ENCODE measurements around the gene RNASEL.

RNASEL gene

DNA sequence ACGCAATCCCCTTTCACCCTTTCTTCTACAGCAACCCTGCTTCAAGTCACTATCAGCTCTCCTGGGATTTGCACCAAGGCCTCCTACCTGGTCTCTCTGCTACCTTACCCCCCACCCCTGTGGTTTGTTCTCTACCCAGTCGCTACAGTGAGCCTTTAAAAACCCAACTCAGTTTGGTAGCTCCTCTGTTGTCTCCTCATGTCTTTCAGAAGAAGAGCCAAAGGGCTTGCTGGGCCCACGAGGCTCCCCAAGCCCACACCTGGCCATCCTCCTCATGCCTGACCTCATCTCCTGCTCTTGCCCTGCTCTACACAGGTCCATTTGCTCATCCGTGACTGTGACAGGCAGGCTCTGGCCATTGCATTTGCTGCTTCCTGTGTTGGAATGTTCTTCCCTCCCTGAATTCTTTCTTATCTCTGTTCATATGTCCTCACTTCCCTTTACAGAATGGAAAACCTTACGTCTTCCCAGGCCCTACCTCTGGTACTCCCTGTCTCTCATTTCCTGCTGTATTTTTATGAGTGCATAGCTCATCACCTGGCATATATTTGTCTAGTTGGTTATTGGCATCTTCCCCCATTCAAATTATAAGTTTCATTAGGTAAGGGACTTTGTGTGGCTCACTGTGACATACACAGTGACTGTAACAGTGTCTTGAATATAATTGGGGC is 11.8 kb upstream of the RNASEL start:
- H3K27ac ChIP-seq (ENCODE audit: insufficient read depth, low read depth, low read length, poor library complexity, severe bottlenecking), result no peak overlapping the region
- no peaks in the 10 kb centered on the region for H3K36me3 ChIP-seq (ENCODE audit: control insufficient read depth, insufficient read depth, low read length)
- no peak overlapping the region for H3K4me3 ChIP-seq (ENCODE audit: insufficient read depth, low read depth, low read length)
- H3K4me1 ChIP-seq (ENCODE audit: control insufficient read depth, insufficient read depth, low read length), result peaks cover 11% of the 10 kb centered on the region
- 78 to 85% methylated on average over 5 of the region's 5 CpGs for WGBS, 2 experiments
- H3K9me3 ChIP-seq (ENCODE audit: control insufficient read depth, low read length), result no peaks in the 10 kb centered on the region
- peaks cover 27% of the 10 kb centered on the region for H3K27me3 ChIP-seq (ENCODE audit: control insufficient read depth, insufficient read depth, low read length, poor library complexity, severe bottlenecking)

GRCh38 chr1:182600036-182600713 is 11.1 kb upstream of the RNASEL start:
- H3K27ac ChIP-seq (ENCODE audit: insufficient read depth, low read depth, low read length, poor library complexity, severe bottlenecking), result no peak overlapping the region
- H3K27me3 ChIP-seq (ENCODE audit: control insufficient read depth, insufficient read depth, low read length, poor library complexity, severe bottlenecking), result peaks cover 23% of the 10 kb centered on the region
- H3K36me3 ChIP-seq (ENCODE audit: control insufficient read depth, insufficient read depth, low read length), result no peaks in the 10 kb centered on the region
- WGBS, 2 experiments, result 95% methylated on average over 17 of the region's 17 CpGs
- no peak overlapping the region for H3K4me3 ChIP-seq (ENCODE audit: insufficient read depth, low read depth, low read length)
- H3K4me1 ChIP-seq (ENCODE audit: control insufficient read depth, insufficient read depth, low read length), result peaks cover 11% of the 10 kb centered on the region
- no peaks in the 10 kb centered on the region for H3K9me3 ChIP-seq (ENCODE audit: control insufficient read depth, low read length)

DNA sequence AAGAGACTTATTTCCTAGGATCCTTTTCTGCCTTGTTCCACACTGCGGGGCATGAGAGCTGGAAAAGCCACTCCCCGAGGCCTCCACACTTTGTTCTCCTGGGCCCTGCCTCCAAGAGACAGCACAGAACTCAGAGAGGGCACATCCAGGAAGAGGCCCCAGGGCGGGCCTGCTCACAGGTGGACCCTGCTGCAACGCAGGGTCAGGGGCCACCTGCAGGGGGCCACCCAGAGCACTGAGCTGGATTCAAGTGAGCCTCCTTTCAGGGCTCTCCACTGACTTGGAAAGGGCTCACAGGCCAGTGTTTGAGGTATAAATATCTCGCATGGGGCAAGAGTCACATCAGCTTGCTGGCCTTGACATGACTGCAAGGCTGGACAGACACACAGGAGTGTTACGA is 10.3 kb upstream of the RNASEL start:
- Histone ChIP-seq H3K4me3 (ENCODE audit: insufficient read depth, low read depth, low read length) (no peak overlapping the region), H3K9me3 (ENCODE audit: control insufficient read depth, low read length) (no peaks in the 10 kb centered on the region), H3K27ac (ENCODE audit: insufficient read depth, low read depth, low read length, poor library complexity, severe bottlenecking) (no peak overlapping the region), H3K36me3 (ENCODE audit: control insufficient read depth, insufficient read depth, low read length) (no peaks in the 10 kb centered on the region), H3K4me1 (ENCODE audit: control insufficient read depth, insufficient read depth, low read length) (peaks cover 11% of the 10 kb centered on the region), H3K27me3 (ENCODE audit: control insufficient read depth, insufficient read depth, low read length, poor library complexity, severe bottlenecking) (peaks cover 15% of the 10 kb centered on the region)
- 80% methylated on average over 6 of the region's 6 CpGs for WGBS, 2 experiments

DNA sequence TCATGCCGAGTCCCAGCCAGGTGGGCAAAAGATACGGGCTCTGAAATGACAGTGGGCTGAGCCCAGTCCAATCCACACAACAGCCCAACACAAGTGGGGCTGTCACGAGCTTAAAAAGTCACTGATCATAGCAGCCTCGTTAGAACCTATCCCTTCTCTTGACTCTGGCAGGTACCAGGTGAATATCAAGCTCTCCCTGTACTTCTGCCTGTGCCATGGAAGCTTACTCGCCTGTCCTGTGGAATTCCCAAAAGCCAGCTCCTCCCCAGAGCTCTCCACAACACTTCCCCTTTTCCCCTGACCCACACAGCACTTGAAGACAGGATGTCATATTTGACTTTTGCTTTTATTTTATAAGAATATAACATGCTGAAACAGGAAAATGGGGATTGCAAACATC is 9.2 kb upstream of the RNASEL start:
- Histone ChIP-seq H3K27me3 (ENCODE audit: control insufficient read depth, insufficient read depth, low read length, poor library complexity, severe bottlenecking) (peaks cover 4% of the 10 kb centered on the region), H3K4me3 (ENCODE audit: insufficient read depth, low read depth, low read length) (no peak overlapping the region), H3K9me3 (ENCODE audit: control insufficient read depth, low read length) (no peaks in the 10 kb centered on the region), H3K36me3 (ENCODE audit: control insufficient read depth, insufficient read depth, low read length) (no peaks in the 10 kb centered on the region), H3K4me1 (ENCODE audit: control insufficient read depth, insufficient read depth, low read length) (peaks cover 5% of the 10 kb centered on the region), H3K27ac (ENCODE audit: insufficient read depth, low read depth, low read length, poor library complexity, severe bottlenecking) (no peak overlapping the region)
- WGBS, 2 experiments, result 91% methylated on average over 5 of the region's 5 CpGs

DNA sequence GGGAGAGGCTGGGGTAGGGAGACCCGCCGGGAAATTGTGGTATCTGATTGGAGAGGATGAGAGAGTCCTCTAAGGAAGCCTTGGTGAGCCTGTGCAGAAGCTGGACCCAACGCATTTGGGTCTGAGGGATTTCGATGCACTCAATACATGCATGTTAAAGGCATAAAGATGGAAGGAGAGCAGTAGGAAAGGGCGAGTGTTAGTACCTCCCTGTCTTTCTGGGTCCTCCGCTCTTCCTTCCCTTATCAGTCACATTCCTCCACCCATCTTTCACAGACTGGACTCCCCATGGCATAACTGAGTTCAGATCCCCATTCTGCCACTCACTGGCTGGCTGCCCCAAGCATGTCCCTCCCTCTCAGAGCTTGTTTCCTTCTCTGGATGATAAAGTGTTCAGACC is 7.9 kb upstream of the RNASEL start:
- Histone ChIP-seq H3K4me1 (ENCODE audit: control insufficient read depth, insufficient read depth, low read length) (no peaks in the 10 kb centered on the region), H3K36me3 (ENCODE audit: control insufficient read depth, insufficient read depth, low read length) (no peaks in the 10 kb centered on the region), H3K27ac (ENCODE audit: insufficient read depth, low read depth, low read length, poor library complexity, severe bottlenecking) (no peak overlapping the region), H3K9me3 (ENCODE audit: control insufficient read depth, low read length) (no peaks in the 10 kb centered on the region), H3K27me3 (ENCODE audit: control insufficient read depth, insufficient read depth, low read length, poor library complexity, severe bottlenecking) (no peaks in the 10 kb centered on the region), H3K4me3 (ENCODE audit: insufficient read depth, low read depth, low read length) (no peak overlapping the region)
- 92 to 95% methylated on average over 6 of the region's 6 CpGs for WGBS, 2 experiments

- no peak overlapping the region for H3K27ac ChIP-seq (ENCODE audit: insufficient read depth, low read depth, low read length, poor library complexity, severe bottlenecking)
- WGBS, 2 experiments, result 32 to 36% methylated on average over 3 of the region's 4 CpGs
These were observed 6.7 kb upstream of the RNASEL start for GRCh38 chr1:182595641-182596240.

DNA sequence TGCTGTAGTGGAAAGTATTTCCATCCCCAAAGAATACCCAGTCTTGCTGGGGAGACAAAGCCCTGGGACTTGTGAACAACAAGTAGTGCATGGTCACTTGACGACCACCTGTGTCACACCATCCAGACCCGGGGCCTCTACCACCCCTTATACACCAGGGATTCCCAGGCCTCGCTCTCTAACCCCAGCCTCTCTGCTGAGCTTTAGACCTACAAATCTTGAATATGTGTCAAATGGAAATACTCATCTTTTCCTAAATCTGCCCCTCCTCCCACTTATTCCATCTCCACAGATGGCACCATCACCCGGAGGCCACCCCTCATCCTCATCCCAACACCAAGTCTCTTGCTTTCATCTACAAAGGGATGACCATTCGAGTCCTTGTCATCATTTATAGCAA is 875 bp upstream of the RNASEL start:
- no peaks in the 10 kb centered on the region for H3K27me3 ChIP-seq (ENCODE audit: control insufficient read depth, insufficient read depth, low read length, poor library complexity, severe bottlenecking)
- no peaks in the 10 kb centered on the region for H3K36me3 ChIP-seq (ENCODE audit: control insufficient read depth, insufficient read depth, low read length)
- H3K4me3 ChIP-seq (ENCODE audit: insufficient read depth, low read depth, low read length), result no peak overlapping the region
- WGBS, 2 experiments, result 91 to 96% methylated on average over 5 of the region's 5 CpGs
- no peaks in the 10 kb centered on the region for H3K9me3 ChIP-seq (ENCODE audit: control insufficient read depth, low read length)
- peaks cover 8% of the 10 kb centered on the region for H3K4me1 ChIP-seq (ENCODE audit: control insufficient read depth, insufficient read depth, low read length)
- H3K27ac ChIP-seq (ENCODE audit: insufficient read depth, low read depth, low read length, poor library complexity, severe bottlenecking), result no peak overlapping the region

More at GRCh38 chr1:182595641-182596240, 6.7 kb upstream of the RNASEL start:
- no peak overlapping the region for H3K4me3 ChIP-seq (ENCODE audit: insufficient read depth, low read depth, low read length)
- H3K36me3 ChIP-seq (ENCODE audit: control insufficient read depth, insufficient read depth, low read length), result no peaks in the 10 kb centered on the region
- no peaks in the 10 kb centered on the region for H3K9me3 ChIP-seq (ENCODE audit: control insufficient read depth, low read length)
- H3K4me1 ChIP-seq (ENCODE audit: control insufficient read depth, insufficient read depth, low read length), result no peaks in the 10 kb centered on the region
- H3K27me3 ChIP-seq (ENCODE audit: control insufficient read depth, insufficient read depth, low read length, poor library complexity, severe bottlenecking), result no peaks in the 10 kb centered on the region

DNA sequence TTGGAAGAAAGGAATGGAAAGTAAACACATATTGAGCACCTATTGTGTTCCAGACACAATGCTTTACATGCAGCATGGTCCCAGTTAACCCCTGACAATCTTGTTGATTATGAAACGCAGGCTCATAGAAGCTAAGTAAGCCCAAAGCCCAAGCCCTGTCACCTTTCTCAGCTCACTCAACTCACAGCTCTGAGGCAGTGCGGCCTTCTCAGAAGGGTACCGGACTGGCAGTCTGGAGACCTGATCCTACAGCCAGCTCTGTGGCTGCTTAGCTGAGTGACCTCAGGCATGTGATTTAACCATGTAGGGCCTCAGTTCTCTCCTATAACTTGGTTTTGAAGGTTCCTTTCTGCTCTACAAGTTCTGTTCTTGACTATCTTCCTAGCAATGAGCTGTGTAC is 464 bp upstream of the RNASEL start:
- WGBS, 2 experiments, result 83 to 86% methylated on average over 3 of the region's 3 CpGs
- Histone ChIP-seq H3K27ac (ENCODE audit: insufficient read depth, low read depth, low read length, poor library complexity, severe bottlenecking) (no peak overlapping the region), H3K36me3 (ENCODE audit: control insufficient read depth, insufficient read depth, low read length) (no peaks in the 10 kb centered on the region), H3K27me3 (ENCODE audit: control insufficient read depth, insufficient read depth, low read length, poor library complexity, severe bottlenecking) (no peaks in the 10 kb centered on the region), H3K4me1 (ENCODE audit: control insufficient read depth, insufficient read depth, low read length) (peaks cover 8% of the 10 kb centered on the region), H3K9me3 (ENCODE audit: control insufficient read depth, low read length) (no peaks in the 10 kb centered on the region), H3K4me3 (ENCODE audit: insufficient read depth, low read depth, low read length) (no peak overlapping the region)

DNA sequence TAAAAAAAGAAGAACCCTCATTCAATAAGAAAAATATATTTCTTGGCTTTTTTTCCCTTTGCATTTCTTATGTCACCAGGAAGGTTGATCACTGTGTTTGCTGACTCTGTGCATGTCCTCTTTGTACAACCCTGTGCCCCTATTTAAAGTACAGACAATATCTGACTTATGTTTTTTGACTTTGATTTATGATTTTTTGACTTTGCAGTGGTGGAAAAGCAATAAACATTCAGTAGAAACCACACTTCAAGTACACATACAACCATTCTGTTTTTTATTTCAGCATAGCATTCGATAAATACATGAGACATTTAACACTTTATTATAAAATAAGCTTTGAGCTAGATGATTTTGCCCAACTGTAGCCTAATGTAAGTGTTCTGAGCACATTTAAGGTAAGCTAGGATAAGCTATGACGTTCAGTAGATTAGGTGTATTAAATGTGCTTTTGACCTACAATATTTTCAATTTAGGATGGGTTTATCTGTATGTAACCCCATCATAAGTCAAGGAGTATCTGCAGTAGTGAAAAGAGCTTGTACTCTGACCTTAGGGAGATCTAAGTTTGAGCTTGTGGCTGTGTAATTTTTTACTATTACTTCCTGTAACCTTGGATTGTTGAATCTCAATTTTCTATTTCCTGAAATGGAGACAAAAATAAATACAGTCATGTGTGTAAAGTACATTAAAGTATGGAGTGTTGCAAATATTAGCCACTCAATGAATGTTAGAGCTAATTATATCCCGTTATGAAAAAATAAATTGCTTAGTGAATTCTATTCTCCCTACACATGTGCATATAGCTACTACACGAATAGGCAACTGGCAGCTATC is 1.2 kb downstream of the RNASEL start:
- Histone ChIP-seq H3K36me3 (ENCODE audit: control insufficient read depth, insufficient read depth, low read length) (no peaks in the 10 kb centered on the region), H3K27ac (ENCODE audit: insufficient read depth, low read depth, low read length, poor library complexity, severe bottlenecking) (no peak overlapping the region), H3K27me3 (ENCODE audit: control insufficient read depth, insufficient read depth, low read length, poor library complexity, severe bottlenecking) (no peaks in the 10 kb centered on the region), H3K4me3 (ENCODE audit: insufficient read depth, low read depth, low read length) (no peak overlapping the region), H3K9me3 (ENCODE audit: control insufficient read depth, low read length) (no peaks in the 10 kb centered on the region), H3K4me1 (ENCODE audit: control insufficient read depth, insufficient read depth, low read length) (peaks cover 8% of the 10 kb centered on the region)
- WGBS, 2 experiments, result 90 to 97% methylated on average over 3 of the region's 4 CpGs

DNA sequence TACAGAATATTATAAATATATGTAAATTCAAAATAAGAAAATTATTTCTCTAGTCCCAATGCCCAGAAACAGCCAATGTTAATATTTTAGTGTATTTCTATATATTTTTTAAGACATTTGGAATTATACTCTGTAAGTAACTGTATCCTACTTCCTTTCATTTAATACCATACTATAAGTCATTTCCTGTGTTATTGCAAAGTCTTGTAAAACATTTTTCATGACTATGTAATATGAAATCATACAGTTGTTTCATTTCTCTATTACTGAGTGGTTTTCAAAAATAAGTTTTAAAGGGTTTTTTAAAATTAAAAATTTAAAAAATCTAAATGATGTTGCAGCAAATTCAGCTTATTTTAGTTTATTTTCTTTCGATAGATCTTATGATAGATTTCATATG is 2.0 kb downstream of the RNASEL start:
- no CpG with 5 or more reads among the region's 1 CpG for WGBS, 2 experiments
- no peaks in the 10 kb centered on the region for H3K9me3 ChIP-seq (ENCODE audit: control insufficient read depth, low read length)
- no peak overlapping the region for H3K27ac ChIP-seq (ENCODE audit: insufficient read depth, low read depth, low read length, poor library complexity, severe bottlenecking)
- no peaks in the 10 kb centered on the region for H3K36me3 ChIP-seq (ENCODE audit: control insufficient read depth, insufficient read depth, low read length)
- H3K27me3 ChIP-seq (ENCODE audit: control insufficient read depth, insufficient read depth, low read length, poor library complexity, severe bottlenecking), result no peaks in the 10 kb centered on the region
- H3K4me1 ChIP-seq (ENCODE audit: control insufficient read depth, insufficient read depth, low read length), result peaks cover 8% of the 10 kb centered on the region
- no peak overlapping the region for H3K4me3 ChIP-seq (ENCODE audit: insufficient read depth, low read depth, low read length)

Data from ectodermal cell (in vitro differentiated cells).